ENCODE data around the gene RIMS3. TPM values are rescaled to one million over a fixed set of nuclear protein-coding genes. Genes with fewer than 3 reads are reported as not detected.

Gene RIMS3
- total RNA-seq, 6 donors from 2014 or later, result 2.7 to 9.9 (median 3.5) TPM

DNA sequence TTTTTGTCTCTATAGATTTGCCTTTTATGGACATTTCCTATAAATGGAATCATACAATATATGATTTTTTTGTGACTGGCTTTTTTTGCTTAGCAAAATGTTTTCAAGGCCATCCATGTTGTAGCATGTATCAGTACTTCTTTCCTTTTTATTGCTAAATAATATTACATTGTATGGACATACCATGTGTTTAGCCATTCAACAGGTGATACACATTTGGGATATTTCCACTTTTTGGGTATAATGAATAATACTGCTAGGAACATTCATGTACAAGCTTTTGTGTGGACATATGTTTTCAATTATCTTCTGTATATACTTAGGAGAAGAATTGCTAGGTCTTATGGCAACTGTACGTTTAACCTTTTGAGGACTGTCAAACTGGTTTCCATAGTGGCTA is 47.4 kb downstream of the RIMS3 start:
- Histone ChIP-seq H3K36me3 (no peaks in the 10 kb centered on the region), H3K27ac (no peak overlapping the region), H3K4me1 (no peaks in the 10 kb centered on the region), H3K4me3 (no peak overlapping the region), H3K9me3 (no peaks in the 10 kb centered on the region), H3K27me3 (no peaks in the 10 kb centered on the region)
- no peak for ATAC-seq (ENCODE audit: low FRiP score in 2 of 2)
- TF ChIP-seq POLR2AphosphoS5 (IDR thresholded peaks at IDR 0.05) (no peak), POLR2A (IDR thresholded peaks at IDR 0.05) (no peak)
- DNase-seq, result no peak
- 94 to 97% methylated on average over 1 of the region's 1 CpG for WGBS, 2 donors

- H3K27me3 ChIP-seq, result no peaks in the 10 kb centered on the region
- ATAC-seq (ENCODE audit: low FRiP score in 2 of 2) (peak; percentile 79 to 94), DNase-seq (peak; percentile 37 to 58)
- 44 to 47% methylated on average over 11 of the region's 11 CpGs for WGBS, 2 donors
- TF ChIP-seq POLR2A (IDR thresholded peaks at IDR 0.05) (no peak), EP300 (IDR thresholded peaks at IDR 0.05) (no peak), POLR2AphosphoS5 (IDR thresholded peaks at IDR 0.05) (no peak)
- TF ChIP-seq, protein P1, sequence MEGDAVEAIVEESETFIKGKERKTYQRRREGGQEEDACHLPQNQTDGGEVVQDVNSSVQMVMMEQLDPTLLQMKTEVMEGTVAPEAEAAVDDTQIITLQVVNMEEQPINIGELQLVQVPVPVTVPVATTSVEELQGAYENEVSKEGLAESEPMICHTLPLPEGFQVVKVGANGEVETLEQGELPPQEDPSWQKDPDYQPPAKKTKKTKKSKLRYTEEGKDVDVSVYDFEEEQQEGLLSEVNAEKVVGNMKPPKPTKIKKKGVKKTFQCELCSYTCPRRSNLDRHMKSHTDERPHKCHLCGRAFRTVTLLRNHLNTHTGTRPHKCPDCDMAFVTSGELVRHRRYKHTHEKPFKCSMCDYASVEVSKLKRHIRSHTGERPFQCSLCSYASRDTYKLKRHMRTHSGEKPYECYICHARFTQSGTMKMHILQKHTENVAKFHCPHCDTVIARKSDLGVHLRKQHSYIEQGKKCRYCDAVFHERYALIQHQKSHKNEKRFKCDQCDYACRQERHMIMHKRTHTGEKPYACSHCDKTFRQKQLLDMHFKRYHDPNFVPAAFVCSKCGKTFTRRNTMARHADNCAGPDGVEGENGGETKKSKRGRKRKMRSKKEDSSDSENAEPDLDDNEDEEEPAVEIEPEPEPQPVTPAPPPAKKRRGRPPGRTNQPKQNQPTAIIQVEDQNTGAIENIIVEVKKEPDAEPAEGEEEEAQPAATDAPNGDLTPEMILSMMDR (IDR thresholded peaks at IDR 0.05), result peak; percentile 50 to 75 (median 69)
- H3K36me3 ChIP-seq, result no peaks in the 10 kb centered on the region
- H3K9me3 ChIP-seq, result no peaks in the 10 kb centered on the region
- peaks cover 0 to 4% (median 0%) of the 10 kb centered on the region in 4 donors for H3K4me1 ChIP-seq
- H3K27ac ChIP-seq, result no peak overlapping the region
- H3K4me3 ChIP-seq, result no peak overlapping the region
These were observed 53.1 kb downstream of the RIMS3 start for GRCh38 chr1:40612345-40612831.

GRCh38 chr1:40610156-40610555 is 55.3 kb downstream of the RIMS3 start:
- DNase-seq (no peak), ATAC-seq (ENCODE audit: low FRiP score in 2 of 2) (peak in 1 of 2 donors; percentile 36)
- no peak for TF ChIP-seq POLR2AphosphoS5 (IDR thresholded peaks at IDR 0.05)
- H3K27ac ChIP-seq, result no peak overlapping the region
- WGBS, 2 donors, result 60 to 76% methylated on average over 6 to 7 of the region's 7 CpGs
- peaks cover 0 to 4% (median 0%) of the 10 kb centered on the region in 4 donors for H3K4me1 ChIP-seq
- H3K36me3 ChIP-seq, result no peaks in the 10 kb centered on the region
- H3K9me3 ChIP-seq, result no peaks in the 10 kb centered on the region
- H3K27me3 ChIP-seq, result no peaks in the 10 kb centered on the region
- no peak overlapping the region for H3K4me3 ChIP-seq

DNA sequence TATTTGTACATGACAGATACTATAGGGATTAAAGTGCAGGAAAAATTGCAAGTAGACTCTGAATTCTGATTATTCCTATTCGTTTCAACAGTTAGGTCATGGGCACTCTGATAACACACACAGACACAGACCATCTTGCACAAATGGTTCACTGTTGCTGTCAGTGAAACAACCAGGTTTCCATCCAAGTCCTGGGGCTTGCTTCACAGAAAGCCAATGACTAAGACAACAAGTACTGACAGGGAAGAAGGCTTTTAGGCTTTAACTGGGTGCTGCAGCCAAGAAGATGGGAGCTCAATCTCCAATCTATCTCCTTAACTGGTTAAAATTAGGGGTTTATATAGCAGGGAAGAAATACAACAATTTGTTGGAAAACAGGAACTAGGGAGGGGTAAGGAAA is 57.6 kb downstream of the RIMS3 start:
- DNase-seq (no peak), ATAC-seq (ENCODE audit: low FRiP score in 2 of 2) (no peak)
- TF ChIP-seq POLR2AphosphoS5 (IDR thresholded peaks at IDR 0.05) (no peak), EP300 (IDR thresholded peaks at IDR 0.05) (no peak), POLR2A (IDR thresholded peaks at IDR 0.05) (no peak)
- TF ChIP-seq, protein P1 (IDR thresholded peaks at IDR 0.05), result no peak
- Histone ChIP-seq H3K4me3 (no peak overlapping the region), H3K36me3 (no peaks in the 10 kb centered on the region), H3K27ac (no peak overlapping the region), H3K27me3 (no peaks in the 10 kb centered on the region), H3K4me1 (peaks cover 0 to 4% (median 0%) of the 10 kb centered on the region in 4 donors), H3K9me3 (no peaks in the 10 kb centered on the region)
- WGBS, 2 donors, result 67 to 94% methylated on average over 1 of the region's 1 CpG

DNA sequence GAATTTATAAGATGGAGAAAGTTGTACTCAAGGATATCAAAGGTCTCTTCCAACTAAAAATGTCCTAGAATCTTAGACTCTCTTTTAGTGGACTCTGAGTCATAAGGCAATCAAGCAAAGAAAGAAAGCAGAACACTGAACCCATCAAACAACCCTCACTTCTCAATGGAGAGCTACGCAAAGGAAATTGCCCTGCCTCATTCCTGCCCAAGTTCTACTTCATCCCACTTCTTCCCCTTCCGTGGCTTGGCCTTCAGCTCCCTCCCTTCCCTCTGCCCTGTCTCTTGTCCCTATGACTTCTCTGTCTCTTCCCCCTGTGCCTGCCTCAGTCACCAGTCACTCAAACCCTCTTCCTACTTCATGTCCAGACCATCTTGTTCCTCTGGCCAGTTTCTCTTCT is 58.5 kb downstream of the RIMS3 start:
- Histone ChIP-seq H3K27me3 (no peaks in the 10 kb centered on the region), H3K27ac (no peak overlapping the region), H3K36me3 (no peaks in the 10 kb centered on the region), H3K4me3 (no peak overlapping the region), H3K4me1 (no peaks in the 10 kb centered on the region), H3K9me3 (no peaks in the 10 kb centered on the region)
- TF ChIP-seq POLR2AphosphoS5 (IDR thresholded peaks at IDR 0.05) (no peak), EP300 (IDR thresholded peaks at IDR 0.05) (no peak), POLR2A (IDR thresholded peaks at IDR 0.05) (no peak)
- TF ChIP-seq, protein P1 (IDR thresholded peaks at IDR 0.05), result no peak
- 67 to 77% methylated on average over 2 of the region's 2 CpGs for WGBS, 2 donors
- ATAC-seq (ENCODE audit: low FRiP score in 2 of 2) (peak in 1 of 2 donors; percentile 14), DNase-seq (no peak)

DNA sequence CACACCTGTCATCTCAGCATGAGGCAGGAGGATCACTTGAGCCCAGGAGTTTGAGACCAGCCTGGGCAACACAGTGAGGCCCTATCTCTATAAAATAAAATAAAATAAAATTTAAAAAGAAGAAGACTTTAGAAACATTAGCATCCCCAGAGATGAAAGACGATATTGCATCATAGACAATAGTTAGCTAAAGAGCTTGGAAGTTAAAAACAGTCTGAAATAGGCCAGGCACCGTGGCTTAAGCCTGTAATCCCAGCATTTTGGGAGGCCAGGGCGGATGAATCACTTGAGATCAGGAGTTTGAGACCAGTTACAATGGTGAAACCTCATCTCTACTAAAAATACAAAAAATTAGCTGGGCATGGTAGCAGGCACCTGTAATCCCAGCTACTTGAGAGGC is 59.3 kb downstream of the RIMS3 start:
- no peaks in the 10 kb centered on the region for H3K27me3 ChIP-seq
- no peaks in the 10 kb centered on the region for H3K4me1 ChIP-seq
- H3K9me3 ChIP-seq, result no peaks in the 10 kb centered on the region
- no peak for ATAC-seq (ENCODE audit: low FRiP score in 2 of 2)
- 62 to 68% methylated on average over 3 of the region's 3 CpGs for WGBS, 2 donors
- no peak overlapping the region for H3K4me3 ChIP-seq
- no peak for DNase-seq
- no peaks in the 10 kb centered on the region for H3K36me3 ChIP-seq
- no peak for TF ChIP-seq POLR2A (IDR thresholded peaks at IDR 0.05)
- TF ChIP-seq POLR2AphosphoS5 (IDR thresholded peaks at IDR 0.05), result no peak
- no peak for TF ChIP-seq EP300 (IDR thresholded peaks at IDR 0.05)
- TF ChIP-seq, protein P1 (IDR thresholded peaks at IDR 0.05), result no peak
- no peak overlapping the region for H3K27ac ChIP-seq
